Stimulated activated CD8-positive, alpha-beta memory T cell treated with anti-CD3 and anti-CD28 coated beads, Interleukin-2, amount 100 ng/mL, for 1 hour (primary cell): Measurements from ENCODE around the gene CCDC190.
"Not testable (repeated sequence)": the region's sequence is repeated elsewhere in the genome, so short reads cannot be mapped to it uniquely, and the experiment has no call there.

Experiments used
- DNase-seq, 2 donors: peaks; one replicate each; pipeline ENCODE4 v3.0.0-alpha.2; 2020; ENCODE audit warnings: low read depth in 2 of 2

CCDC190 gene

GRCh38 chr1:162877412-162877811, 16.4 kb upstream of the CCDC190 start:
- DNase-seq, result no peak

- no peak for DNase-seq
Observed at GRCh38 chr1:162876751-162877150, 15.8 kb upstream of the CCDC190 start.

GRCh38 chr1:162873671-162874666, 13.0 kb upstream of the CCDC190 start:
- DNase-seq, result no peak

GRCh38 chr1:162872981-162873380, 12.0 kb upstream of the CCDC190 start:
- no peak for DNase-seq

GRCh38 chr1:162871417-162871816, 10.4 kb upstream of the CCDC190 start:
- DNase-seq, result not testable (repeated sequence)

GRCh38 chr1:162868972-162869371, 8.0 kb upstream of the CCDC190 start:
- no peak for DNase-seq

- no peak for DNase-seq
Observed at GRCh38 chr1:162861625-162862024, 650 bp upstream of the CCDC190 start.

- DNase-seq, result no peak
Observed at GRCh38 chr1:162859191-162859590, 1.8 kb downstream of the CCDC190 start.

GRCh38 chr1:162857850-162858249, 3.1 kb downstream of the CCDC190 start:
- no peak for DNase-seq

GRCh38 chr1:162856260-162856659, 4.7 kb downstream of the CCDC190 start:
- no peak for DNase-seq

GRCh38 chr1:162855461-162856150, 5.4 kb downstream of the CCDC190 start:
- no peak for DNase-seq

- DNase-seq, result peak in 1 of 2 donors; percentile 12
Observed at GRCh38 chr1:162854245-162854882, 6.6 kb downstream of the CCDC190 start.

- DNase-seq, result no peak
Observed at GRCh38 chr1:162851341-162851740, 9.6 kb downstream of the CCDC190 start.

GRCh38 chr1:162849711-162850110, 11.3 kb downstream of the CCDC190 start:
- DNase-seq, result no peak

GRCh38 chr1:162847839-162848453, 13.0 kb downstream of the CCDC190 start:
- peak; percentile 60 to 72 for DNase-seq

GRCh38 chr1:162846256-162847212, 14.4 kb downstream of the CCDC190 start:
- no peak for DNase-seq

GRCh38 chr1:162844153-162844552, 16.8 kb downstream of the CCDC190 start:
- no peak for DNase-seq

- no peak for DNase-seq
Observed at GRCh38 chr1:162840250-162840839, 20.6 kb downstream of the CCDC190 start.

- no peak for DNase-seq
Observed at GRCh38 chr1:162838863-162839262, 22.1 kb downstream of the CCDC190 start.
